Measurements from ENCODE around the gene PHAX.
"Not testable (repeated sequence)": the region's sequence is repeated elsewhere in the genome, so short reads cannot be mapped to it uniquely, and the experiment has no call there.

The PHAX gene

DNA sequence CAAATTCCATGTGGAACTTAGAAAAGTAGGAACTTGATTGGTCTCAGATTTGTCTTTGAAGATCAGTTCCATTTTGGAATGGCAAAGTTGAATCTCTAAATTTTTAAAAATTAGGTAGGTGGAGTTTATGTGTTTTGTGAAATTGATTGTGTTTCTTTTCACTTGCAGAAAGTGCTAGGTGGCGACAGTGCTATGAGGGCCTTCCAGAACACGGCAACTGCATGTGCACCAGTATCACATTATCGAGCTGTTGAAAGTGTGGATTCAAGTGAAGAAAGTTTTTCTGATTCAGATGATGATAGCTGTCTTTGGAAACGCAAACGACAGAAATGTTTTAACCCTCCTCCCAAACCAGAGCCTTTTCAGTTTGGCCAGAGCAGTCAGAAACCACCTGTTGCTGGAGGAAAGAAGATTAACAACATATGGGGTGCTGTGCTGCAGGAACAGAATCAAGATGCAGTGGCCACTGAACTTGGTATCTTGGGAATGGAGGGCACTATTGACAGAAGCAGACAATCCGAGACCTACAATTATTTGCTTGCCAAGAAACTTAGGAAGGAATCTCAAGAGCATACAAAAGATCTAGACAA, 2.8 kb downstream of the PHAX start:
- DNase-seq (ENCODE audit: low read depth): no peak

- DNase-seq (ENCODE audit: low read depth): no peak
These were observed 4.8 kb downstream of the PHAX start for GRCh38 chr5:126605525-126605924.

DNA sequence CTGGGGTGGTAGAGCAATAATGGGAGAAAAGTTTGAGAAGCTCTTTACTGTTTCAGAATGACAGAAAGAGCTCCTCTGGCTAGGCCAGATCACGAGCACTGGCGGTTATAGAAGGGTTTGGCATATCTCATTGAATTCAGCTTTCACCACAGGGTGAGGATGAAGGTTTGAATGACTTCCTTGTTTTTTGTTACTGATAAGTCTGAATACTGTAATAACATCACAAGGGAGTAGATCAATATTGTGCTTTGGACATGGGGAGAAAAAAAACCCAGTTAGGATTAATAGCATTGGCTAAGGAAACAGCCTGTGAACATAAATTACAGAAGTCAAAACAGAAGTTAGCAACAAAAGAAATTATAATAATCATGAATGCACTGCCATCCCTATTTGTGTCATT, 9.4 kb downstream of the PHAX start:
- no peak for DNase-seq (ENCODE audit: low read depth)

GRCh38 chr5:126610616-126611015, 9.9 kb downstream of the PHAX start:
- DNase-seq (ENCODE audit: low read depth): no peak

DNA sequence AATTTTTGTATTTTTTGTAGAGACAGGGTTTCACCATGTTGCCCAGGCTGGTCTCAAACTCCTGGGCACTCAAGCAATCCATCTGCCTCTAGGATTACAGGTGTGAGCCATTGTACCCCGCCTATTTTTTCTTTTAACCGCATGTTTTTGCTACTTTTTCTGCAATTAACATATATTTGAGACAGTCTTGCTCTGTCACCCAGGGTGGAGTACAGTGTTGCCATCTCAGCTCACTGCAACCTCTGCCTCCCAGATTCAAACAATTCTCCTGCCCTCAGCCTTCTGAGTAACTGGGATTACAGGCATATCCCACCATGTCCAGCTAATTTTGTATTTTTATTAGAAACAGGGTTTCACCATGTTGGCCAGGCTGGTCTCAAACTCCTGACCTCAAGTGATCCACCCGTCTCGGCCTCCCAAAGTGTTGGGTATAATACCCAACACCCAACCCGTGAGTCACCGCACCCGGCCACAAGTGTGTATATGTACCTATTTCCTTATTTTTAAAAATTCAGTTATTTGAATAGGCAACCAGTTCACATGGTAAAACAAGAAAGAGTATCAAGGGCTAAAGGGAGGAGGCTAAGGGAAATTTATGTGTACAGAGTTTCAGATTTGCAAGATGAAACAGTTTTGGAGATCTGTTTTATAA, 13.3 kb downstream of the PHAX start:
- no peak for DNase-seq (ENCODE audit: low read depth)

DNA sequence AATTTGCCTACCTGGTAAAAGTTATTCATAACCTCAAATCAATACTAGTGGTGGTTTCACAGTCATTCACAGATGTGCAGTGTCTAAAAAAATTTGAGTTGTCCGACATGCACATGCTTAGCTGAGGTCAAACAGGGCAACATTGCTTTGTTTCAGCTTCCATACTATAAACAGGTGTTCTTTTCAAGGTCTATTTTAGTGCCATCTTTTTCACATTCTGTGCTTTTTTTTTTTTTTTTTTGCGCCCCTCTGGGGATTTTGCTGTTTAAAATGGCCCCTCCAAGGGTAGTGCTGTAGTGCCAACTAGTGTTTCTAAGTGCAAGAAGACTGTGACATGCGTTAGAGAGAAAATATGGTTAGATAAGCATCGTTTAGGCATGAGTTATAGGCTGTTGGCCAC, 14.5 kb downstream of the PHAX start:
- DNase-seq (ENCODE audit: low read depth): no peak

DNA sequence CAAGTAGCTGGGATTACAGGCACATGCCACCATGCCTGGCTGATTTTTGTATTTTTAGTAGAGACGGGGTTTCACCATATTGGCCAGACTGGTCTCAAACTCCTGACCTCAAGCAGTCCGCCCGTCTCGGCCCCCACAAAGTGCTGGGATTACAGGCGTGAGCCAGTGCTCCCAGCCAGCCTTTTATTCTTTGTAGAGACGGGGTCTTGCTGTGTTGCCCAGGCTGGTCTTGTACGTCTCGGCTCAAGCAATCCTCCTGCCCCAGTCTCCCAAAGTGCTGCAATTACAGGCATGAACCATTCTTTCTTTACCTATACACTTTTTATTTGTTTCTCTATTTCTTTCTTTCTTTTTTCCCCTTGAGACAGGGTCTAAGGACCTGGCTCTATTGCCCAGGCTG, 16.9 kb downstream of the PHAX start:
- not testable (repeated sequence) for DNase-seq (ENCODE audit: low read depth)

DNA sequence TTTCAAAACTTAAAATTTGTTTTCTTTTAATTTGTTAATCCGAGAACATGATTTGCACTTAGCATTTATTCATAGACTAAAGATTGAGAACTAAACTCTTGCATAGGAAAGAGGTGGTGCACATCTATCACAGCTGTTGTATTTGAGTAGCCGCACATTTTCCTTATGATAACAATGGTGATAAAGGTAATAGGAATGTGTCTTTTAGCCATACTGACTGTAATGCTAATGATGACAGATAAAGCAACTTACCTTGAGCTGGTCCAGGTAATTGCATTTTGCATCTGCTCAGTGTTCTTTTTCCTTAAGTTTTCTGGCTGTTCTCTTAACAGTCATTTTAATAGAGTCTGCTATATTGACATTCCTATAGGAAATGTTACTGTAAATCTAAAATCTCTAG, 19.0 kb downstream of the PHAX start:
- no peak for DNase-seq (ENCODE audit: low read depth)

DNA sequence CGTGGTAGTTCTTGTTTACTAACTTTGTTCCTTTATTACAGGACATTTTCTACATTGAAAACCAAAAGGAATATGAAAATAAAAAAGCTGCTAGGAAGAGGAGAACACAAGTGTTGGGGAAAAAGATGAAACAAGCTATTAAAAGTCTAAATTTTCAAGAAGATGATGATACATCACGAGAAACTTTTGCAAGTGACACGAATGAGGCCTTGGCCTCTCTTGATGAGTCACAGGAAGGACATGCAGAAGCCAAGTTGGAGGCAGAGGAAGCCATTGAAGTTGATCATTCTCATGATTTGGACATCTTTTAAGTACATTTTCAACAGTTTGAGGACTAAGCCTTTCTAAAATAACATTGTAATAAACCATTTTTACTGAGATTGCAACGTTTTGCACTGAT, 23.8 kb downstream of the PHAX start:
- DNase-seq (ENCODE audit: low read depth): no peak

DNA sequence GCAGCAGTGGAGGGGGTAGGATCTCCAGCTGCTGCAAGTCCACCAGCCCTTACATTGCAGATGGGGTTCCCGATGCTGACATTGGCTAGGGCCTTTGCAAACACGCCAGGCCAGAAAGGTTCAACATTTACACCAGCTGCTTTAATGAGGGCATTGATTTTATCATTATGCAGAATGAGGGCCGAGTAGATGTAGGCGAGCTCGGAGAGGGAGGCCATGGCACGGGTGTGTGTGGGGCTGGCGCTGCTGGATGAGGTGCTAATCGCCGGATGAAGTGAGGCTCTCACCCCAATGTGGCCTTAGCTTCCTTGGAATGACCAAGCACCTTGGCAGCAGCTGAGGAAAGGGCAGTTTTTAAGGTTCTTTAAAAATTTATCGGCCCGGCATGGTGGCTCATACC, 27.4 kb downstream of the PHAX start:
- no peak for DNase-seq (ENCODE audit: low read depth)

DNA sequence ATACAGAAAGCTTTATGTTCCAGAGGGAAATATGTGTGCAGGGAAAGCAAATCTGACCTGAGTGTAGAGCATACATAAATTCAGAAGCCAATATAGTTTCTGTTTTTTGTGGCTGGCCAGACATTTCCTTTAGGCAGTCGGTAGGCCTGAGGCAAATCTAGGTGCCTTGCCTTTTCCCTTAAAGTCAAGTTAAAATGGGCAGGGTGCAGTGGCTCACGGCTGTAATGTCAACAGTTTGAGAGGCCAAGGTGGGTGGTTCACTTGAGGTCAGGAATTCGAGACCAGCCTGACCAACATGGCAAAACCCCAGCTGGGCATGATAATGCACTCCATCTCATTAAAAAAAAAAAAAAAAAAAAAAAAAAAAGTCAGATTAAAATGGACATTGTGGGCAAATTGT, 31.2 kb downstream of the PHAX start:
- no peak for DNase-seq (ENCODE audit: low read depth)

DNA sequence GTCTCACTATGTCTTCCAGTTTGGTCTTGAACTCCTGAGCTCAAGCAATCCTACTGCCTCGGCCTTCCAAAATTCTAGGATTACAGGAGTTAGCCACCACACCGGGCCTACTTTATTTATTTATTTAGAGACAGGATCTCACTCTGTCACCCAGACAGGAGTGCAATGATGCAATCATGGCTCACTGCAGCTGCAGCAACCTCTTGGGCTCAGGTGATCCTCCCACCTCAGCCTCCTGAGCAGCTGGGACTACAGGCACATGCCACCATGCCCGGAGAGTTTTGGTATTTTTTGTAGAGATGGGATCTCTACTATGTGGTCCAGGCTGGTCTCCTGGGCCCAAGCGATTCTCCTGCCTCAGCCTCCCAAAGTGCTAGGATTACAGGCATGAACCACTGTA, 32.8 kb downstream of the PHAX start:
- no peak for DNase-seq (ENCODE audit: low read depth)

GRCh38 chr5:126635585-126635984, 34.8 kb downstream of the PHAX start:
- no peak for DNase-seq (ENCODE audit: low read depth)

- no peak for DNase-seq (ENCODE audit: low read depth)
These were observed 36.2 kb downstream of the PHAX start for GRCh38 chr5:126636956-126637355.

GRCh38 chr5:126640866-126641265, 40.1 kb downstream of the PHAX start:
- DNase-seq (ENCODE audit: low read depth): no peak

- no peak for DNase-seq (ENCODE audit: low read depth)
These were observed 40.6 kb downstream of the PHAX start for GRCh38 chr5:126641387-126641786.

- DNase-seq (ENCODE audit: low read depth): no peak
These were observed 44.4 kb downstream of the PHAX start for GRCh38 chr5:126645132-126645531.

- DNase-seq (ENCODE audit: low read depth): no peak
These were observed 46.3 kb downstream of the PHAX start for GRCh38 chr5:126647071-126647470.

- DNase-seq (ENCODE audit: low read depth): no peak
These were observed 47.7 kb downstream of the PHAX start for GRCh38 chr5:126648471-126648870.

GRCh38 chr5:126649057-126649456, 48.3 kb downstream of the PHAX start:
- DNase-seq (ENCODE audit: low read depth): not testable (repeated sequence)

DNA sequence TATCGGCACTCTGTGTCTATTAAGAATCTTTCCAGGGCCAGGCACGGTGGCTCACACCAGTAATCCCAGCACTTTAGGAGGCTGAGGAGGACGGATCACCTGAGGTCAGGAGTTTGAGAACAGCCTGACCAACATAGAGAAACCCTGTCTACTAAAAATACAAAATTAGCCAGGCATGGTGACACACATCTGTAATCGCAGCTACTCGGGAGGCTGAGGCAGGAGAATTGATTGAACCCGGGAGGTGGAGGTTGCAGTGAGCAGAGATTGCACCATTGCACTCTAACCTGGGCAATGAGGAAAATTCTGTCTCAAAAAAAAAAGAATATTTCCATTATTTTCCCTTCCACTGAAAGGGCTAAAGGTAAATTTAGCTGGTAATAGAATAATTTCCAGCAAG, 49.0 kb downstream of the PHAX start:
- not testable (repeated sequence) for DNase-seq (ENCODE audit: low read depth)

DNA sequence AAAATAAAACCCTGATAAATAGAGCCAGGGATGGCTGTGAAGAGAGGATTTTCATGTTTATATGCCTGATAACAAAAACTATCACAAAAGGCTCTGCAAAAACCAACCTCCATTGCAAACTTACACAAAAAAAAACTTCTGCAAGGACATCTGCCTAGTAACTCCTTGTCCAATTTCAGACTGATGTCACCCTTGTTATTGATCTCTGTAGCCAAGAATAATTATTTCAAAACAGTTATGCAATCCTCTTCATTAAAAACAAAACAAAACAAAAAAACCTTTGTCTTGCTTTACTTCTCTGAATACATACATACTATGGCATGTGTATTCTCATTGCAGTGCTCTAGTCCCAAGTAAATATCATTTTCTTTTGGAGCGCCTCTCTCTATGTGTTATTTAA, 49.7 kb downstream of the PHAX start:
- no peak for DNase-seq (ENCODE audit: low read depth)

- DNase-seq (ENCODE audit: low read depth): no peak
These were observed 50.3 kb downstream of the PHAX start for GRCh38 chr5:126651013-126651577.

Measured in T follicular helper cell (primary cell).